ENCODE measurements around the gene PHF2. TPM values are rescaled to one million over a fixed set of nuclear protein-coding genes. Genes with fewer than 3 reads are reported as not detected.

The PHF2 gene
- total RNA-seq, 1 donor from 2014 or later = 23.0 TPM

DNA sequence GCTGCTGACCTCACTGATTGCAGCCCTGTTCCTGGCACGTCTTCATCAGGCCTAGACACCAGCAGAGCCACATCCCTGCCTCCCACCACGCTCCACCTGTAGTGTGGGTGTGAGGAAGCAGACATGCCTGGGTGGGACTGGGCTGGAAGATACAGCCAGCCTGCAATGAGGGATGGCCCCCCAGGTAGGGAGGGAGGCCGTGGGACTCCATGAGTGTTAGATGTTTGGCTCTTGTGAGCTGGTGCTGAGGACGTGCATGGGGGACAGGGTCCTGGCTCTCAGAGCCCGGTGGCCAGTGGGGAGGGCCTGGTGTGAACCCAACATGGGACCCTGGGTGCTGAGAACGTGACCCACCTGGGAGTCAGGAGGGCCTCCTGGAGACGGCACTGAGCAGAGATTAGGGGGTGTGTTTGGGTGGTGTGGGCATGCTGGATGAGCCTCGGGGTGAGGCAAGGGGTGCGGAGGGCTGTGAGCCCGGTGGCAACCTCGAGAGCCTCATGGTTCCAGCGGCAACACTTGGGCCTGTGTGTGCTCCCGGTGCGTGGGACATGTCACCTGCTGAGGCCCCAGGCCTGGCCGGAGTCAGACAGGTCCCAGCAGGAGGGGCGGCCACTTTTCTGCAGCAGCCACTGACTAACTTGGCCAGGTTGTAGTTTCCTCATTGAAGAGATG is 87.6 kb downstream of the PHF2 start:
- DNase-seq (ENCODE audit: low spot score) = peak; percentile 65

DNA sequence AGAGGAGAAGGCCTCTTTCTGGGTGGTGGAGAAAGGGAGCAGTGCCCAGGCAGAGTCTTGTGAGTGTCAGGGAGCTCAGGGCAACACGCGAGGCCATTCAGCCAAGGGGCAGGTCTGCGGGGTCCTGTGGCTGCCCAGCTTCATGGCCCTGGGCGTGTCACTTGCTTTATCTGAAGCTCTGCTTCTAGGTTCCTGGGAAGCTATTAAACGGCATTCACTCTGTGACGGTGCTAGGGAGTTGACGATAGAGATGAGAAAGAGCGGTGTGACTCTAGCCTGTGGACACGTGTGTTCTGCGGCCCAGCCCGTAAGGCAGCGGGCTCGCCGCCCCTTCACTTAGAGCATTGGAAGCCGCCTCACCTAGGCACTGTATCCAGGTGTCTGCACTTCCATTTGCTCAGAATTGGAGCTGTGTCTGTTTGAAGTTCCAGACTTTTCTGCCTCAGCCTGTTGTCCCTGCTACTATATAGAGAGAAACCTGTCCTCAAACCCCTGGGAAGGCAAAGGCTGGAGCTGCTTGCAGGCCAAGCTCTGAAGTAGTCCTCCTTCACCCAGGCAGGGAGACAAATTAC is 88.3 kb downstream of the PHF2 start:
- DNase-seq (ENCODE audit: low spot score) = peak; percentile 69

DNA sequence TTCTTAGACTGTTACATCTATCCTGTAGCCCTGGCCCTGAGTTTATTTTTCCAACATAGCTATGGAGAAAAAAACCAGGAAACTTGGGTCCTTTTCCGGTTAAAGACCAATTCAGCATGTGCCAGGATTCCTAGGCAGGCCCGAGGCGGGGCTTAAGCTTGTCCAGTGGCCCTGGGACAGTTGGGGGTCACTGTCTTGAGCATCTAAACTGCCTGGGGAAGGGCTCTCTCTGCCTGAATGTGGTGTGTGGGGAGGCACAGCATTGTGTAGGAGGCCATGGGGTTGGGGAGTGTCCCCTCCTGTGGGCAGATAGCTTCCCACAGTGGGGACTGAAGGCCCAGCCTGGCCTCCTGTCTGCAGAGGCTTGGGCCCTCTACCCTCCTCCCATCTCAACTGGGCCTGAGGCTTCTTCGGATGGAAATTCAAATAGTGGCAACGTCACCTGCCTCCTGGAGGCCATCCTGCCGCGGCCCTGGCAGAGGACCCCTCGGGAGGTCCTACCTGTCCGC is 88.8 kb downstream of the PHF2 start:
- no peak for DNase-seq (ENCODE audit: low spot score)

DNA sequence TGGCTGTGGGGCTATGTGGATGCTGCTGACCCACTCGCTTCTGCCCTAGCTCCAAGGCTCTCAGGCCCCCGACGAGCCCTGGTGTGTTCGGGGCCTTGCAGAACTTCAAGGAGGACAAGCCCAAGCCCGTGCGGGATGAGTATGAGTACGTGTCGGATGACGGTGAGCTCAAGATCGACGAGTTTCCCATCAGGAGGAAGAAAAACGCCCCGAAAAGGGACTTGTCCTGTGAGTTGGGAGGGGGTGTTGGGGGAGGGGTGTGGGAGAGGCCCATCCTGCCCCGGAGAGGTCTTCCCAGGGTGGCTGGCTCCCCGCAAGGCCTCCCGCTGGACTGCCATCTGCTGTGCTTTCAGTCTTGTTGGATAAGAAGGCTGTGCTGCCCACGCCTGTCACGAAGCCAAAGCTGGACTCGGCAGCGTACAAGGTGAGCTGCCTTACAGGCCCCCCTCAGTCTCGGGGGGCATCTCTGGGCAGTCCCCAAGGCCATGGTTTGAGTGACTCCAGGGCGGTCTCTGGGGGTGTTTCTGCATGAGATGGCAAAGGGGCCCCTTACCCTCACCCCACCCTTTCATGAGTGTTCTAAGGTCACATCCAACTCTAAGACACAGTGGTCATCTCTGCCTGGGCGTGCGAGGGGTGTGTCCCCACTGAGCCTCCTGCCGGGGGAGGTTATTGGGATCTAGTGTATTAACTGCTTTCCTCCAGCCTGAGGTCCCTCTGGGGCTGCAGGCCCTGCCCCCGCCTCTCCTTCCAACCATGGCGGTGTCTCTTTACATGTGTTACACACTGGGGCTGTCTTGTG is 89.5 kb downstream of the PHF2 start:
- peak; percentile 83 for DNase-seq (ENCODE audit: low spot score)

DNA sequence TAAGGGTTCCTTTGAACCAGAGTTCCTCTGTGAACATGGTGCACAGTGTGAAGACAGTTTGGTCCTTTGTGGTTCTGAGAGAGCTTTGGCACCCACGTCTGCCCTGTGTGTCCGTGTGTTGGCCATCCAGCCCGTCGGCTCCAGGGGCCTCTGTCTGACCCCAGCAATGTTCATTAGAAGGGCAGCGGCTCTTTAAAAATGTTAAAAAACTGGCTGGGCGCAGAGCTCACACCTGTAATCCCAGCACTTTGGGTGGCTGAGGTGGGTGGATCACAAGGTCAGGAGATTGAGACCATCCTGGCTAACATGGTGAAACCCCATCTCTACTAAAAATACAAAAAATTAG is 90.0 kb downstream of the PHF2 start:
- peak; percentile 75 for DNase-seq (ENCODE audit: low spot score)

DNA sequence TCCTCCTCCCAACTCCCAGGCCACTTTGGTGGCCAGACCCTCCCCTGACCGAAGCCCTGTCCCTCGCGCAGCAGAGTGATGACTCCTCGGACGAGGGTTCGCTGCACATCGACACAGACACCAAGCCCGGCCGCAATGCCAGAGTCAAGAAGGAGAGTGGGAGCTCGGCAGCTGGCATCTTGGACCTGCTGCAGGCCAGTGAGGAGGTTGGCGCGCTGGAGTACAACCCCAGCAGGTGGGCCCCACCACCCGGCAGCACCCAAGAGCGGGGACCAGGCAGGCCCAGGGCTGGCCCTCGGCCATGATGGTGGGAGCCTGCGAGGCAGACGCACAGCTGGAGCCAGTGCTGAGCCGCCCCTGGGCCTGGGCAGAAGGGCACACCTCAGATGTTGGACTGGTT is 90.6 kb downstream of the PHF2 start:
- DNase-seq (ENCODE audit: low spot score) = peak; percentile 85

DNA sequence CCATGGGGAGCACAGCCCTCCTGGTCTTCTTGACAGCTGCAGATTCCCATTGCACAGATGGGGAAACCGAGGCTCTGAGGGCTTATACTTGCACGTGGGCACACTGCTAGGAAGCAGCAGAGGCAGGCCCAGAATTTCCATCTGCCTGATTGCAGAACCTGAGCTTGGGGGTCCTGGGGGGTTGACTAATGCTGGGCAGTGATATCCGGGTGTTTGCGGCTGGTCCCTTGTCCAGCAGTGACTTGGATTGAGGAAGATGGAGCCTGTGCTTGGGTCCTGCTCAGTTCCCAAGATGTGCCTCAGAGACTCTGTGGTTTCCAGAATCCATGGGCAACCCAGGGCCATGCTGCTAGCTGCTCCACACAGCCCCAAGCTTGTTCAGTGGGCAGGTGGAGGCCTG is 91.2 kb downstream of the PHF2 start:
- peak; percentile 51 for DNase-seq (ENCODE audit: low spot score)

DNA sequence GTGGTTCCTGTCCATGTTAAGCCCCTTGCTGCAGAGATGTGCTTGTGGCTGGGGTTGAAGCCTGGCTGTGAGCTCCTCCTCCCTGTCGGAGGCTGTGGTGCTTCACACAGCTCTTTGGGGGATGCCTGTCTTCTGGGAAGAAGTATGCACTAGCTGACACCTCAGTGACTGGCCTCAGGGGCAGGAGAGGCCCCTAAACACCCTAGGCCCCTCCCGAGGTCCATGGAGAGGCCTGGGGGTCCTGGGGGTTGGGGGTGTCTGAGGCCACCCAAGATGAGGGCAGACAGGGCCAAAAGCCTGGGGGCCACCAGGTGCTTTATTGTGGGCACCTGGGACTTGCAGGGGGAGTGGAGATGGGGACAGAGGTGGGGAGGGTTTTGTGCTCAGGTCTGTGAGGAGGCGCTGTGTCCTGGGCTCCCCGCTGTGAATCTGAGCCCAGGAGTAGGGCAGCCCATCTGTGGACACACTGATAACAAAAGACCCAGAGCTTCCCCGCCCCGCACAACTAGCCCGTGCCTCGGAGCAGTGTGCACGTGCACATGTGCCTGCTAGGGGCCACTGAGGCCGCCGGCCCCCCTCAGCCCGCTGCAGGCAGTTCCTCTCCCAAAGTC is 92.0 kb downstream of the PHF2 start:
- DNase-seq (ENCODE audit: low spot score) = peak; percentile 51

DNA sequence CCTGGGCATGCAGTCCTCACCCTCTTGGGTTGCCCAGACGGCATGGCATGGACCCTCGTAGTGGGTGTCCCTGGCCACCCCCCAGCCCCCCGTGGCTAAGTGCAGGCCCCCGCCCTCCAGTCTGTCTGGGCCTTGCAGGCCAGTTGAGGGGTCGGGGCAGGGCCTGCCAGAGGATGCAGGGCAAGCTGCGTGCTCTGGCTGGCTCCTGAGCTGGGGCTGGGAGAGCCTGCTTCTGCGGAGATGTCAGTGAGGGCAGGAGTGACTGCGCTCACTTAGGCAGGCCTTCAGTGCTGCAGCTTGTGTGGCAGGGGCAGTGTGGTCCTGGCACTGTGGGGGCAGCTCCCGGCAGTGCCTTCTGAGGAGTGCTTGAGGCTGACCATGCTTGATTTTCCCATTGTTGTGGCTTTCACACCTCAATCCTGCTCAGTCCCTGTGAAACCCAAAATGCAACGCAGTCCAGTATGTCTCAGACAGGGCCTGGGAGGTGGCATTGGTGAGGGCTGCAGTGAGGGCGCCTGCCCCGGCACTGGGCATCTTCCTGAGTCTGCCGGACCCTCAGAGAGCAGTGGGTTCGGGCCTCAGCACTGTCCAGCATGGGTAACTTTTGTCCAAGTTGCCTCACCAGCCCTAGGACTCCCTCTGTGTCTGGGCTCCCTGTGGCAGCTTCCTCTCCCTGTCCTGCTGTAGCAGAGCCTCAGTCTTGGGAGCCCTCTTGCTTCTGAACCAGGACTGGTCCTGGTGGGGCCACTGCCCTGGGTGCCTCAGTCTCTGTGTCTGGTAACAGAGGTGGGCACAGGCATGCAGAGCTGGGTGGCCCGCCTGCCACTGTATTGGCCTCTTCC is 93.0 kb downstream of the PHF2 start:
- DNase-seq (ENCODE audit: low spot score) = peak; percentile 67

DNA sequence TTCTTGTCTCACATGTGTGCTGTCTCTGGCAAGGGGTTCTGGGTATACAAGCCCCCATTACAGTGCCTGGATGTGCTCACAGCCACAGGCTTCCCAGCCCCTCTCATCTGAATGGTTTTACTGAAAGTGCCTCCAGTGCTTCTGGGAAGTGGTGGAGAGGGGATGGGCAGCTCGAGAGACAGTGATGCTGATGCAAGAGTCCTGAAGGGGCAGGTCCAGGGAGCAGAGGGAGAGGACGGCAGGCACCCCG is 93.5 kb downstream of the PHF2 start:
- DNase-seq (ENCODE audit: low spot score) = no peak

DNA sequence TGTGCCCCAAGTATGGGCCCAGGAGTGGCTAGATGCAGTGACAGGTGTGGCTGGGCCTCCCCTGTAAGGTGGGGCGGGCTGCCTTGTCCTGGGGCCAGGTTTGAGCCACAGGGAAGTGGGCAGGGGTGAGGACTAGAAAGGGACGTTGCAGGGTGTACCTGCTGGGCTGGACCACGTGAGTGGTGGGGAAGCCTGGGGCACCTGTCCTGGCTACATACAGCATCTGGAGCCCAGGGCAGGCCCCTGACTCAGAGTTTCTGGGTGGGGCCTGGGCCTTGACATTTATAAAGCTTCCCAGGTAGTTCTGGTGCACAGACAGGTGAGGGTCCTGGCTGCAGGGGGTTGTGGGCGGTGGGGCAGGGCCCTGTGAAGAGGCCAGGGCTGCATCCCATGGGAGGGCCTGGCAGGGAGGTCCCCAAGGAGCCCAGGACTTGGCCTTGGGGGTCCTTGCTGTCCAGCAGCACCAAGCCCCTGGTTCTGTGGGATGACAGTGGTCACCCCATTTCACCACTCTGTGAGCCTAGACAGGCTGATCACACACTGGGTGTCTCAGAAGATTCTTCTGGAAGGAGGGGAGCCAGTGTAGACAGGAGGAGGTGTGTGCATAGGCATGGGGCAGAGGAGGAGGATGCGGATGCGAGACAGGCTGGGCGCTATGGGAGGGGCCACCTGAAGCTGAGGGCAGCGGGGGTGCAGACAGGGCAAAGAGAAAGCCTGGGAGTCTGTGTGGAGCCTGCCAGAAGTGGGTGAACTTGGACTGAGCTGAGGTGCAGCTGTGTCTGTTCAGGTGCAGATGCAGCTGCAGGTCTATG is 94.0 kb downstream of the PHF2 start:
- peak; percentile 86 for DNase-seq (ENCODE audit: low spot score)

DNA sequence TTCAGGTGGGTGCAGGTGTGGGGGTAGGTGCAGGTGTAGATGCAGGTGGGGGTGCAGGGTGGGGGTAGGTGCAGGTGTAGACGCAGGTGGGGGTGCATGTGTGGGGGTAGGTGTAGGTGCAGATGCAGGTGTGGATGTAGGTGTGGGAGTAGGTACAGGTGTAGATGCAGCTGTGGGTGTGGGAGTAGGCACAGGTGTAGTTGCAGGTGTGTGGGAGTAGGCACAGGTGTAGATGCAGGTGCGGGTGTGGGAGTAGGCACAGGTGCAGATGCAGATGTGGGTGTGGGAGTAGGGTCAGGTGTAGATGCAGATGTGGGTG is 94.6 kb downstream of the PHF2 start:
- peak; percentile 67 for DNase-seq (ENCODE audit: low spot score)

DNA sequence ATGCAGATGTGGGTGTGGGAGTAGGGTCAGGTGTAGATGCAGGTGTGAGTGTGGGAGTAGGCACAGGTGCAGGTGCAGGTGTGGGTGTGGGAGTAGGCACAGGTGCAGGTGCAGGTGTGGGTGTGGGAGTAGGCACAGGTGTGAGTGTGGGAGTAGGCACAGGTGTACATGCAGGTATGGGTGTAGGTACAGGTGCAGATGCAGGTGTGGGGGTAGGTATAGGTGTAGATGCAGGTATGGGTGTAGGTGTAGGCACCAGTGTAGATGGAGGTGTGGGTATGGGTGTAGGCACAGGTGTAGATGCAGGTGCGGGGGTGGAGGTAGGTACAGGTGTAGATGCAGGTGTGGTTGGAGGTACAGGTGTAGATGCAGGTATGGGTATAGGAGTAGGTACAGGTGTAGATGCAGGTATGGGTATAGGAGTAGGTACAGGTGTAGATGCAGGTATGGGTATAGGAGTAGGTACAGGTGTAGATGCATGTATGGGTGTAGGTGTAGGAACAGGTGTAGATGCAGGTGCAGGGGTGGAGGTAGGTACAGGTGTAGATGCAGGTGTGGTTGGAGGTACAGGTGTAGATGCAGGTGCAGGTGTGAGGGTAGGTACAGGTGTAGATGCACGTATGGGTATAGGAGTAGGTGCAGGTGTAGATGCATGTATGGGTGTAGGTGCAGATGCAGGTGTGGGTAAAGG is 96.1 kb downstream of the PHF2 start:
- DNase-seq (ENCODE audit: low spot score) = peak; percentile 35

DNA sequence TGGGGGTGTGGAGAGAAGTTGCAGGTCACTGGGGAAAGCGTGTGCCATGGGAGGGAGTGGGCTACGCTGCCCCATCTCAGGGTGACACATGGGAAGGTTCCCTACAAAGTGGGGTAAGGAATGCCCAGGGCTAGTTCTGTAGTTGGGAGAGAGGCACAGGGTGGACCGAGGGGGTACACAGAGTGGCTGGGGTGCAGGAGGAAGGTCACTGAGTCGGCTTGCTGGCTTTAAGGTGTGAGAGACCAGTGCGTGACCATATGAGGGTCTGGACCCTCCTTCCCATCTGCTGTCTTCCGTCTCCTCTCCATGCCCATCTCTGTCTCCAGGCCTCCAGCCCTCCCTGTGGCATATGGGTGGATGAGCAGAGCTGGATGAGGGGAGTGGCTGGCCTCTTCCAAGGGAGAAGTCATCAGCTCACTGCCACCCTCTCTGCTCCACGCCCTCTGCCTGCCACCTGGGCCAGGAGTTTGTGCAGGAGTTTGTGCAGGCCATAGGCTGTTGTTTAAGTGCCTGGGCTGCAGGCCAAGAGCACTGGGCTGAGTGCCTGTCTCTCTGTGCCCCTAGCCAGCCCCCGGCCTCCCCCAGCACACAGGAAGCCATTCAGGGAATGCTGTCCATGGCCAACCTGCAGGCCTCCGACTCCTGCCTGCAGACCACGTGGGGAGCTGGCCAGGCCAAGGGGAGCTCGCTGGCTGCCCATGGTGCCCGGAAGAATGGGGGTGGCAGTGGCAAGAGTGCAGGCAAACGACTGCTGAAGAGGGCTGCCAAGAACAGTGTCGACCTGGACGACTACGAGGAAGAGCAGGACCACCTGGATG is 96.8 kb downstream of the PHF2 start:
- peak; percentile 80 for DNase-seq (ENCODE audit: low spot score)

DNA sequence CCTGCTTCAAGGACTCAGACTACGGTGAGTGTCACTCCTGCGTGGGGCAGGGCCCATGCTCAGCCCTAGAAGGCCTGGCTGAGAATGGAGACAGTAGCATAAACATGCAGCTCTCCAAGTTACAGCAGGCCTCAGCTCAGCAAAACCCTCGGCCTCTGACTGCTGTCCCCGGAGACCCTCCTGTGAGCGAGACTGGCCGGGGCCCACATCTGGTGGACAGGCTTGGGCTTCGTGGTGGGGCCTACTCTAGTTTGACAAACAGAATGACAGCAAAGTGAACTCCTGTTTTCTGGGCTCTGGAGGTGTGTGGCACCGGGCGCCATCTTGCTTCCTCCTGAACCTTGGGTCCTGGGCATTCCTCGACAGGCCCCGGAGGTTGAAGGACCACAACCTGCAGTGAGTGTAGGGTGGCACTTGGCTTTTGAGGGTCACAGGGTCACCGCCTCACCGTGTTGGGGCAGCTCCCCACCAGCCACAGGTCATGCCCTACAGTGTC is 97.5 kb downstream of the PHF2 start:
- DNase-seq (ENCODE audit: low spot score) = no peak

DNA sequence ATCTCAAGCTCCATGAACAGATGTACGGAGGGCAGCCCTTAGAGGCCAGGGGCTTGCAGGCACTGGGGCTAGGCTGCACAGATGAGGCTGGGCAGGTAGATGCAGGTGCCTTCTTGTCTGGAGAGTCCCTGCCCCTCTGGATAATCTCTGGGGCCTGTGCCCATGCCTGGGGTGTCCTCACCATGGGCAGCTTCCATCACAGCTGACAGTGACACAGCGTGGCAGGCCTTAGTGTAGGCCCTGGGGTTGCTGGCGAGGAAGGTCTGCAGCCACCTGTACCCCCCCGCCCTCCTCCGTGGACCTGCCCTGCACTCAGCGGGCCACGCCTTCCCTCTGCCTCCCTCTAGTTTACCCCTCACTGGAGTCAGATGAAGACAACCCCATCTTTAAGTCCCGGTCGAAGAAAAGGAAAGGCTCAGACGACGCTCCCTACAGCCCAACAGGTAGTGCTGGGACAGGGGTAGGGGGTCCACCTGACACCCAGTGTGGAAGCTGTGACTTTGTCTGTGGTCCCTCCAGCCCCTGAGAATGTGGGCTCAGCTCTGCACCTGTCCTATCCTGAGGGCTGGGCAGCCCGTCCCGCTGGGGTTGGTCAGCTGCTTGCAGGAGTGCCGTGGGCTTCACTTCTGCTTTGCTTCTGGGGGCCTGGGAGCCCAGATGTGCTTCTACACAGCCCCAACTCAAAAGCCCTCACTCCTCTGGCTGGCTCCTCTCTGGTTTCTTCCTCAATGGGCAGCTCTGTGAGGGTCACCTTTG is 98.4 kb downstream of the PHF2 start:
- peak; percentile 53 for DNase-seq (ENCODE audit: low spot score)

DNA sequence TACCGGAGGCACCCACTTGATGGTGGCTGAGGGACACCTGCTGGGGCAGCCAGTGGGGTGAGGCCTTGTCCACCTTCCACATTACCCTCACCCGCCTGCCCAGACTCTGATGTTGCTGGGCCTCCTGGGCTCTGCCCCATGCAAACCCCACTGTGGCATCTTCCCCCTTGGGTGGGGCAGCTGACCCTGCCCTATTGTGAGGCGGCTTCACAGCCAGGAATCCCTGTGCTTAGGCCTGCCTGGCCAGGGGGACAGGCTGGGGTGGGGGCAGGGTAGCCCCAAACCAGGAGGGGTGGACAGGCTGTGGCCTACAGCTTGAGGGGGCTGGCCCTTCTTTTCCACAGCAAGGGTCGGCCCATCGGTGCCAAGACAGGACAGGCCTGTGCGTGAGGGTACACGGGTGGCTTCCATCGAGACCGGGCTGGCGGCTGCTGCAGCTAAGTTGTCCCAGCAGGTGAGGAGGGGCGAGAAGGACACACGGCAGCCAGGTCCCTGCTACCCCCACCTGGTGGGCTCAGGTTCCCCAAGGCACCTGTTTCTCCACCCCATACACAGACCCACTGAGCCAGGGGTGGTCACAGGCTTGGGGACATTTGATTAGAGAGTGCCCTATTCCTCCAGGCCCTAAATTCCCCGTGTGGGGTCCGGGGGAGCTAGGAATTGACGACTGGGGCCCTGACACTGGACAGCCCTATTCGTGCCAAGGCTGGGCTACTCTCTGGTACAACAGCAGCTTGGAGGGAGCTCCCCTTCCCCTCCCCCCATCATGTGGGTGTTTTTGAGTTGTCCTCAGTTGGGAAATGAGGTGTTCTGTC is 99.2 kb downstream of the PHF2 start:
- DNase-seq (ENCODE audit: low spot score) = peak; percentile 87
